A549 treated with dexamethasone at 1 μM for 4 hours (cell line): ENCODE data around the gene PAK5. TPM values are rescaled to one million over a fixed set of nuclear protein-coding genes. Genes with fewer than 3 reads are reported as not detected.

ENCODE experiments used
- total RNA-seq: library from RNA; stranded (reverse); fragments of 200-300 nt; extraction: Qiagen RNA extraction; gene quantifications from 5 replicates; pipeline ENCODE4 v1.2.3, GENCODE V29; 2022

Gene PAK5
- total RNA-seq: not detected in 5 replicates

GRCh38 chr20:9838378-9839295, at the start of gene PAK5:
PAK5 (minus strand) TSS chr20:9839076; CDS start chr20:9644328, 194,748 bp downstream.

DNA sequence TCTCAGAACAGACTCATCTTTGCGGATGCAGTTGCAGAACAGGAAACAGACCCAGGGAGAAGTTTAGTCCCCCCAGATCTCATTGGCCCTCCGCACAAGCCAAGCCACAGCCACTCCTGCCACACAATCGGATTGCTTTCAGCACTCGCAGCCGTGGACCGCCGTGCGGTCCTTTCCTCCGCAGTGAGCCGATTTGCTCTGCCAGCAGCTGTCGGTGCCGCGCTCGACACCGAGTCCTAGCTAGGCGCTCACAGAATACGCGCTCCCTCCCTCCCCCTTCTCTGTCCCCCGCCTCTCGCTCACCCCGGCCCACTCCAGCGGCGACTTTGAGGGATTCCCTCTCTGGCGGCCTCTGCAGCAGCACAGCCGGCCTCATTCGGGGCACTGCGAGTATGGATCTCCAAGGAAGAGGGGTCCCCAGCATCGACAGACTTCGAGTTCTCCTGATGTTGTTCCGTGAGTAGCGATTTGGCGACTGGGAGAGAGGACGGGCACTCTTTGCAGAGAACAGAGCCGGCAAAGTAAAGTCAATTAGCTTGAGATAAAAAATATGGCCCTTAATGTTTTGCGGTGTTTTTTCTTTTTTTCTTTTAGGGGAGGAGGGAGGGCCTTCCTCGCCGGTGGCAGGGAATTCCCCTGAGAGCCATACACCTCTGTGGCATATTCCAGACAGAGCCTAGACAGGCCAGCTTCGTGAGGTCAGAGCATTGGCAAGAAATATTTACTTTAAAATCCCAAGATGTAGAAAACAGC, 324.2 kb downstream of the PAK5 start, which contains the start of gene LAMP5:
TSS of gene LAMP5 (plus strand) at position 130 of the 753 bp plus-strand sequence. CDS start at position 393, 263 bp downstream.

Other genes with a start within 250 kb of the PAK5 start
- gene ANKEF1, start 195.9 kb upstream of the PAK5 start, total RNA-seq: 5.3 to 7.6 TPM (median 6.4 TPM) in 5 replicates